Skeletal muscle cell (primary cell): Measurements from ENCODE around the gene EXOC3L4.

Experiments used
- DNase-seq: peaks from one replicate; pipeline ENCODE4 v3.0.0-alpha.2; 2010; ENCODE audit warnings: low read depth
- H3K4me3 ChIP-seq: 2 replicates; pipeline ENCODE4 v1.5.1; 2011; ENCODE audit warnings: low read depth, mild to moderate bottlenecking, control low read depth, low read length, moderate library complexity

Gene EXOC3L4

DNA sequence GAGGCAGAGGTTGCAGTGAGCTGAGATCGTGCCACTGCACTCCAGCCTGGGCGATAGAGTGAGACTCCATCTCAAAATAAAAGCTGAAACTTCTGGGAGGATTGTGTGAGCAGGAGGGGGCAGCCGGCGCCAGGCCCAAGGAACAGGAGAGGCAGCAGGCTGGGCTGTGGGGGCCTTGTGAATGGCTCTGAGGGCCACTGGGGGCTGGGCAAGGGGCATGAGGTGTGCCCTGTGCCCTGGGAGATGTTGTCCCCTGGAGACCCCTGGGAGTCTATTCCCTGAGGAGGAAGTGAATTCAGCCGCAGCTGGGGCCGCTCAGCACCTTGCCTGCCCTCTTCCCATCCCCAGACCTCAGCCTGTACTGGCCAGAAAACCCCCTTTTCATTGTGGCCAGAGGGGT is 5.6 kb upstream of the EXOC3L4 start:
- H3K4me3 ChIP-seq, result no peak overlapping the region
- no peak for DNase-seq

DNA sequence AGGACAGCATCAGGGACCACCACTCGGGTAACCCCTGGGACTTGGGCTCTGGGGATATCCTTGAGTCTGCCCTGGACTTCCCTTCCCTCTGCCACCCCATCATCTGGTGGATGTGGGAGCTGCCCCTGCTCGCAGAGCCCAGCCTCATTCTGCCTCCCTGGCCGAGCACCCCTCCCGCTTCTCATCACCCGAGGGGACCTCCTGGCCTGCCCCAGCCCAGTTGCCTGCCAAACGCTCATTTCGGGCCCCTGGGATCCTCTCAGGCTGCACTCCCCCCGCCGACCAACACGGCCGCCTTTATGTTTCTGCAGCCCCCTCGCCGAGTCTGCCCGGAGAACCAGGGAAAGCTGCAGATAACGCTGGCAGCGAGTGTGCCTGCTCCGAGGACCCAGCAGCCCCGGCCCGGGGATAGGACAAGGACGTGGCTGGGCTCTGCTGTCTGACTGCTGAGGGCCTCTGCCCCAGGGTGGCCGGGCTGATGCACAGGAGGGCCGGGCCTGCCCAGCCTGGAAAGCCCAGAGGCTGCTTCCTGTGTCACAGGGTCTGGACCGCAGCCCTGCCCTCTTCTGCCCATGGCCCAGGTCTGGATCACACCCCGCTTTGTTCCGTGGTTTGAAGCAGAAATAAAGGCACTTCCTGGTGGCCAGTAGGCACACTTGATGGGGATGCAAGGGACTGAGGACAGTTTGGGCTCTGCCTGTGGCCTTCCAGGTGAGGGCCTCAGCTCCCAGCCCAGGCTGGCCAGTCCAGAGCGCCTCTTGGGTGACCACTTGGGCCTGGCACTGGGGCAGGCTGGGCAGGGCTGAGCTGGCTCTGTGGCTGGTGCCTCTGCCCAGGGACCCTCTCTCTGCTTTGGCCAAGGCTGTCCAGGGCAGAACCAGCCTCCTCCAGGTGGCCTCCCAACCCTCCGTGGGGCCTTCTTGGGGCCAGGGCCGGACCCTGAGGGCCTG is 4.9 kb upstream of the EXOC3L4 start:
- no peak overlapping the region for H3K4me3 ChIP-seq
- DNase-seq, result no peak

DNA sequence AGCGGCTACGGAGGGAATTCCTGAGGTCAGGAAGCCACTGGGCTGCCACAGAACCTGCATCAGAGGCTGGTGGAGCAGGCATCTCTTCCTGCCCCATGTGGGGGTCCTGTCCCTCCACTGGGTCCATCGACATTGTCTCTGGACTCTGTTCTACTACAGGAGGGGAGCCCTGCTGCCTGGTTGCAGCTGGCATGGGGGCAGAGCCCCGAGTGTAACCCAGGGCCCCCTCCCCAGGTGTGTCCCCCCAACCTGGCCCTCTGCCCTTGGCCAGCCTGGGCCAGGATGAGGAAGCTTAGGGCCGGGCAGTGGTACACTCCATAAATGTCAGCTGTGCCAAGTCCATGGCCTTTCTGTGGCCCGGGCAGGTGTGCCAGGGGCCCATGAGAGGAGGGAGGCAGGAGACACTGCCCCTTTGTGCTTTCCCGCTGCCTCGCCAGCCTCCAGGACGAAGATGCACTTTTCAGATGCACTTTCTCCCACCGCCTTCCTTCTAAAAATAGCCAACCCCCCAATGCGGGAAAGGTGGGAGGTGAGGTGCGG is 4.0 kb upstream of the EXOC3L4 start:
- no peak overlapping the region for H3K4me3 ChIP-seq
- DNase-seq, result no peak

DNA sequence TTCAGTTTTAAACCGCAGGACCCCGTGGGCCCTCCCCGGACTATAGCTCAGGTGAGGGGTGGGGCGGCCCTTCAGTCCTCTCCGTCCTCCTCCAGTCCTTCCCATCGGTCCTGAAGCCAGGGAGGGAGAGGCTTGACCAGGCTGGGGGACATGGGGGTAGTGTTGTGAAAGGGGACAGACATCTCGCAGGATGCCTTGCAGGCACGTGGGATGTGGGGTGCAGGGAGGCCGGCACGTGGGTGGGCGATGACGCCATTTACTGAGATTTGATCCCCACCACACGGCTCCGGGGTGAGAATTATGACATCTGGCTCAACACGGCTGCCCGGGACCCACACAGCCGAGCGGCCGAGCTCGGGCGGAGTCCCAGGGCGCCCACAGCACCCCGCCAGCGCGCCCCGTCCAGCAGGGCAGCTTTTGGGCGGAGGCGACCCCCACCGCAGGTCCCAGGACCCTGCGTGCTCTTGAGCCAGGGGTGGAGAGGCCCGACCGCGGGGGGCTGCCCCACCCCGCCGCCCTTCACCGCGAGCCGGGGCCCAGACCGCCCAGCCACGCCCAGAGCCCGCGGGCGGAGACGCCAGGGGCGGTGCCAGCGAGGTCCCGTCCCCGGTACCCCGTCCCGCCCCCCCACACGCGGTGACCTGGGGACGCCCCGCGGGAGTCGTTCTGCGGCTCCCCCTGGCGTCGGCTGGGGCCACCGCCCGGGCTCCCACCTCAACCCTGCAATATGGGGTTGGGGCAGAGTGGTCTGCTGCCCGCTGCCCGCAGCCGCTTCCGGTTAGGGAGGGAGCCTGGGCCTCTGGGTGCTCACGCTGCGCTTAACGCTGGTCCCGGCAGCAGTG is 3.3 kb upstream of the EXOC3L4 start:
- peak overlapping the region; percentile 36 for H3K4me3 ChIP-seq
- DNase-seq, result no peak

DNA sequence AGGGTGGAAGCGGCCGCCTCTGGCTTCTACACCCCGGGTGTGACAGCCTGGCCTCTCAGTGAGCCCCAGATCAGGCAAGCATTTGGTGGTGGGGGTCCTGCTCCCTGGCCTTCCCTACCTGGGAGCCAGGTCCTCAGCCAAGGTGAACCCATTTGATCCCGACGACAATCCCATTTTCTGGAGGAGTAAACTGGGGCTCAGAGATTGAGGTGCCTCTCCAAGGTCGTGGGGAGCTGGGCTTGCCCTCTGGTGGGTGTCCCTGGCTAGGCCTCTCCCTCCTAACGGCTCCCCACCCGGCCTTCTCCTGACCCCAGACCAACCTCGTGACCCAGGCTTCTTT is 2.7 kb upstream of the EXOC3L4 start:
- DNase-seq, result no peak
- peak overlapping the region; percentile 36 for H3K4me3 ChIP-seq

DNA sequence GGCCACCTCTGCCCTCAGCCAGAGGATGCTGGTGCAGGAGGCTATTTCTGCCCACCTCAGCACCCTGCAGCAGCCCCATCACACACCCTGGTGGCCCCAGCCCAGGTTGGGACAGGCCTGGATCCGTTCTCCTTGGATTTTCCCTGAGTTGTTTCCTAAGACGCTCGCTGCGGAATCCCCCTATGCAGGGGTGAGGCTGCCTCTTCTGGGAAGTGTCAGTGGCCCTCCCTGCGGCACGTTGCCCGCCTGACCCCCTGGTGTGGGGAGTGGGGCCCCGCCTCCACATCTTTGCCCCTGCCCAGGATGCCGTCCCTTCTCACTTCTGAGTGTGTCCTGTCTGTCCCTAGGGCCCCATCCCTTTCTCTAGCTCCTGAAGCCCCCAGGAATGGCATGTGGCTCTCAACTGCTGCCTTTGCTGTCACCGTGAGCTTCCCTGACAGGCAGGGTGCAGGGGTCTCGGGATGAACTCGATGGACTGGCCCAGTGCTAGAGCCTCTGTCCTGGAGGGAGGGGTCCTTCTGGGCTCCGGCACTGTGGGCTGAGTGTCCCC is 594 bp upstream of the EXOC3L4 start:
- no peak for DNase-seq
- H3K4me3 ChIP-seq, result no peak overlapping the region

DNA sequence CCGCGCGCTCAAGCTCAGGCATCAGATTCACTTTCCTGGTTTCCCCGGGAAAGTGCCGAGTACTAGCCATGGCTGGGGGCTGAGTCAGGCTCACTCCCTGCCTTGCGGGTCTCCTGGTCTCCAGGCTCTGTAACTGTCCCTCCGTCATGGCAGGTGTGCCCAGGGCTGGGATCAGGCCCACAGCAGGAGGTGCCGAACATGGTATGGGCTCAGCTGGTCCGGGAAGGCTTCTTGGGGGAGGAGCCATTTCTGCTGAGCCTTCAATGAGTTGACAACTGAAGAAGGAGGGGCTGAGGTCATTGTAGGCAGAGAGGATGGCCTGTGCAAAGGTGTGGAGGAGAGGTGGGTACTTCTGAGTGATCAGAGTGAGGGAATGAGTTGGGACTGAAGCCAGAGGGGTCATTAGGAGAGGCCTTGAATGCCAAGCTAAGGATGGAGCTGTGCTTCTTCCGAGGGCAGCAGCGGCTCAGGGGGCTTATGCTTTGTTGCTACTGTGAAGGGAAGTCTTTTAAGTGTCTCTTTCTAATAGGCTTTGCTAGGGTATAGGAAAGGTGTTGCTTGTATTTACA is 769 bp downstream of the EXOC3L4 start:
- H3K4me3 ChIP-seq, result no peak overlapping the region
- no peak for DNase-seq

DNA sequence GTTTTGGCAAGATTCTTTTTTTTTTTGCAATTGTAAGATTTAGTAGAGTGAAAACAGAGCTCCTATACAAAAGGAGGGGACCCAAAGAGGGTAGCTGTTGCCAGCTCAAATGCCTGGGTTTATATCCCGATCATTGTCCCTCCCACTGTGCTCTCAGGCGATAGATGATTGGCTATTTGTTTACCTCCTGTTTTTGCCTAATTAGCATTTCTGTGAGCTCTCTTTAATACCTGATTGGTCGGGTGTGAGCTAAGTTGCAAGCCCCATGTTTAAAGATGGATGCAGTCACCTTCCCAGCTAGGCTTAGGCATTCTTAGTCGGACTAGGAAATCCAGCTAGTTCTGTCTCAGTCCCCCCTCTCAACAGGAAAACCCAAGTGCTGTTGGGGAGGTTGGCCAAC is 1.9 kb downstream of the EXOC3L4 start:
- no peak overlapping the region for H3K4me3 ChIP-seq

DNA sequence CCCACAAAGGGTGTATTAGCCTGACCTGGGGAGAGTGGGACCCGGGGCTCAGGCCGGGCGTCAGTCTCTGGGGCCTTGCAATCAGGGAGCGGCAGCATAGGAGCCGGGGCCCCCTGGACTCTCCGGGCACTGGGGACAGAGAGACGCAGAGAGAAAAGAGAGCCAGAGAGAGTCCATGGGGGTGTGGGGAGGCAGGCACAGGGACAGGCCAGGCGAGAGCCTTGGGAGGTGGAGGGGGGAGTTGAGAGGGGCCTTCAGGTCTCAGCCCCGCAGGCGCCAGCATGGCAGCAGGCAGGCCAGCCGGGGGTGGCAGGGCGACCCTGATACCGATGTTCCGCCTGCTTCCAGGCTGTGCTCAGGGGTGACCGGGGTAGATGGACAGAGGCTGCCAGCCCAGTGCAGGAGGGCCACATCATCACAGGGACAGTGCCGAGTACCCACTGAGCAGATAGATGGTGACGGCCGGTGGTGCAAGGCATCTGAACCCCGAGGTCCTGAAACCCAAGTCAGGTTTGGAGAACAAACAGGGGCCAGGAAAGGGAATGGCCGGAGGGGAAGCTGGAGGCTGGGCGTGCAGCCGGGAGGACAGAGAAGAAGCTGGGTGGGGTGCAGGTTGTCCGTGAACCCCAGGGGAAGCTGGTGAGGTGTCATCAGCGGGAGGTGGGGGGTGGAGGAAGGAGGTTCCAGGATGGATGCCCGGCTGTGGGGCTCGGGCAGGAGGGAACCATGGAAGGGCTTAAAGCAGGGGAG is 2.9 kb downstream of the EXOC3L4 start:
- no peak for DNase-seq
- no peak overlapping the region for H3K4me3 ChIP-seq

More for the DNA sequence above, 1.9 kb downstream of the EXOC3L4 start:
- DNase-seq, result no peak

DNA sequence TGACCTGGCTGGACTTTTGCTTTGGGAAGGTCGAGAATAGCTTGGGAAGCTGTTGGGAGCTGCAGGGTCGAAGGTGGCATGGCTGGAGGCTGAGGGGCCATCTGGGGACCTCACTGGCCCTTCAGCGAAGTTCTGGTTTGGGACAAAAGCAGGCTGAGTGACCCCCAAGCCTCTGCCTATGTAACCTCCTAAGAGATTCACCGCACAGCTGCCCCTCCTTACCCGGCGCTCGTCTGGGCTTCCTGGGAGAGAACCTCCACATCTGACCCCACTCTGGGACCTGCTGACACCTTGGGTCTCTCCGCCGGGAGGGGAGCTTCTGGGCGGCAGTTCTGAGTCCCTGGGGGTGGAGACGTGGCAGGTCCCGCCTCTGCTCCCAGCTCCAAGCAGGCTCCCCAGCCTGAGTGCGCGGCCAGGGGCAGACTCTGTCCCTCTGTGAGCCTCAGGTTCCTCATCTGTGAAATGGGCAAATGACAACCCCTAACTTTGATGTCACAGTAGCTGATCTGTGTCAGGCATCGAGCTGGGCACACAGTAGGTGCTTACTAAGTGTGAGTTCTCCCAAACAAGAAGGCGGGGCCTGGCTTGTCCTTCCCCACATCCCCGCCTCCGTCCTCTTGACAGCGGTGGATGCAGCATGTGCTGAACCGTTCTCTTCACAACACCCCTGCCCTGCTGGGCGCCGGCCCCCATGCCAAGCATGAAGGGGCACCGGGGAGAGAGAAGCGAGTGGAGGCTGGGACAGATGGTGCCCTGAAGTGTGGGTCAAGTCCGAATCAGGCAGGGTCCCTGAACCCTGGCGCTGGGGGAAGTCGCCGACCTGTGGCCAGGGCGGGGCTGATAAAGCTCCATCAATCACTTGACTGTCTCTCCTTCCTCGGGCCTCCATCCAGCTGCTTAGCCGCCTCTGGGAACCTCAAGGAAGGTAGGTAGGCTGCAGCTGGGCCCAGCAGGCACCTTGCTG is 3.8 kb downstream of the EXOC3L4 start:
- no peak overlapping the region for H3K4me3 ChIP-seq

DNA sequence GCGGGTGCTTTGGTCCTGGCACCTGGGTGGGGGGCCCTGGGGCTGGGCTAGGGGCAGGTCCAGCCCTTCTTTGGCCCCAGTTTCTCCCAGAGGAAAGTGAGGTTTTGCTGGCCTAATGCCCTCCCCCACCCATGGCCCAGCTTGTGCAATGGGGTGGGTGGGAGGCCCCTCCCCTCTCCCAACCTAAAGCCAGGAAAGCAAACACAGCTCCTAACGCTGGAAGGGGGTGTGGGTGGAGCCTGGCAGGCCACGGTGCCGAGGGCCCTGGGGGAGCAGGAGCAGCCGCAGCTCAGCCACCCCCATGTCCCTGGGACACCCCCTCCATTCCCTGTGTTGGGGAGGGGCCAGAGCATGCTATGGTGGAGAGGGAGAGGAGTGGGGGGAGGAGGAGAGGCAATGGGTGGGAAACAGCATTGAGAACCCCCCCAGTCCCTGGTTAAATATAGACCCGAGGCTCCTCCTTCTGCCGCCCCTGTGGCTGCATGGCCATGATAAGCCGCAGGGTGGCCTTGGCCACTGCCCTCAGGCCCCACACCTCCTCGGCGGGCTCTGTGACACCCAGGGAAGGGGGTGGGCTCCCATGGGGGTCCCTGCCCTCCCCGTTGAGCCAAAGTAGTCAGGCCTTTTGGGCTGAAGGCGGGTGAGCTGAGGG is 4.7 kb downstream of the EXOC3L4 start:
- no peak for DNase-seq
- H3K4me3 ChIP-seq, result no peak overlapping the region

More for the DNA sequence above, 3.8 kb downstream of the EXOC3L4 start:
- DNase-seq, result no peak

DNA sequence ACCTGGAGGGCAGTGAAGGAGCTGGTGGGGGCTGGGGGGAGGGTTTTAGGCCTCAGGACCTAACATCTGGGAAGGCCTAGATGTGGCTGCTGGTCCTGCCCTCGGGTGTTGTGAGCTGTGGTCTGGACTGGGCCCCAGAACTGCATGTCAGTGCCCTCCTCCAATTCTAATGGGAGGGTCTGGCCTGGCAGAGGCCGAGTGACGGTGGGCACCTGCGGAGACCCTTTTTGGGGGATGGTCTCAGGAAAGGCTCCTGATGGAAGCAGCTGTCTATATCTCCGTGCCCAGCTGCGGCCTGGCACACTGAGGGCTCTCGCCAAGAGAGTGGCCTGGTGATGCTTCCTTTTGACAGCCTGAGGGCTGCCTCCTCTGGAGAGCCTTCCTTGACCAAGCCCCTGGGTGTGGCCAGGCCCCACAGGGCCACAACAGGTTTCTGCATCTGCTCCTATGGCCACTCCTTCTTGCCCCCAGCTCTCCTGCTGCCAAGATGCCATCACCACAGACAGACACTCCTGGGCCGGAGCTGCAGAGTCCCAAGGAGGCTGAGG is 5.3 kb downstream of the EXOC3L4 start:
- H3K4me3 ChIP-seq, result no peak overlapping the region

DNA sequence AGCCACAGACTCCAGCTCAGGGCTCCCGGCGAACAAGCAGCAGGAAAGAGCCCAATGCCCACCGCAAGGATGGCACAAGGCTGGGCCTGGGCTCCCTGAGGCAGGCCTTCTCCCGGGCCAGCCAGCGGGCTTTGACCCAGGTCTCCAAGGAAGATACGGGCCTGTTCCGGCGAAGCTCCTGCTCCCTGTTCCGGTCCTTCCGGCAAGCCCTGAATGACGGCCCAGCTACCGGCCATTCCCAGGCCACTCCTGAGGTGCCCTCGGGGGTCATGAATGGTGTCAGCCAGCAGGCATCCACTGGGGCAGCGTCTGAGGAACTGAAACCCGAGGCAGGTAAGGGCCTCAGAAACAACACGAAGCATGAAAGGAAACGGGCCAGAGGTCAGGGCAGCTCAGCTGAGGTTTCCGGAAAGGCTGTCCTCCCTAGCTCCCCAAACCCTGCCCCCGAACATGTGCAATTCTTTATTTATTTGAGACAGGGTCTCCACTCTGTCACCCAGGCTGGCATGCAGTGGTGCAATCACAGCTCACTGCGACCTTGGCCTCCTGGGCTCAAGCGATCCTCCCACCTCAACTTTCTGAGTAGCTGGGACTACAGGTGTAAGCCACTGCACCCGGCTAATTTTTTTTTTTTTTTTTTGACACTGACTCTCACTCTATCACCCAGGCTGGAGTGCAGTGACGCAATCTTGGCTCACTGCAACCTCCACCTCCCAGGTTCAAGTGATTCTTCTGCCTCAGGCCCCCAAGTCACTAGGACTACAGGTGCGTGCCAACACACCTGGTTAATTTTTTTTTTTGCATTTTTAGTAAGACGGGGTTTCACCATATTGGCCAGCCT is 6.0 kb downstream of the EXOC3L4 start:
- no peak for DNase-seq
- H3K4me3 ChIP-seq, result no peak overlapping the region

More for the DNA sequence above, 5.3 kb downstream of the EXOC3L4 start:
- DNase-seq, result no peak

DNA sequence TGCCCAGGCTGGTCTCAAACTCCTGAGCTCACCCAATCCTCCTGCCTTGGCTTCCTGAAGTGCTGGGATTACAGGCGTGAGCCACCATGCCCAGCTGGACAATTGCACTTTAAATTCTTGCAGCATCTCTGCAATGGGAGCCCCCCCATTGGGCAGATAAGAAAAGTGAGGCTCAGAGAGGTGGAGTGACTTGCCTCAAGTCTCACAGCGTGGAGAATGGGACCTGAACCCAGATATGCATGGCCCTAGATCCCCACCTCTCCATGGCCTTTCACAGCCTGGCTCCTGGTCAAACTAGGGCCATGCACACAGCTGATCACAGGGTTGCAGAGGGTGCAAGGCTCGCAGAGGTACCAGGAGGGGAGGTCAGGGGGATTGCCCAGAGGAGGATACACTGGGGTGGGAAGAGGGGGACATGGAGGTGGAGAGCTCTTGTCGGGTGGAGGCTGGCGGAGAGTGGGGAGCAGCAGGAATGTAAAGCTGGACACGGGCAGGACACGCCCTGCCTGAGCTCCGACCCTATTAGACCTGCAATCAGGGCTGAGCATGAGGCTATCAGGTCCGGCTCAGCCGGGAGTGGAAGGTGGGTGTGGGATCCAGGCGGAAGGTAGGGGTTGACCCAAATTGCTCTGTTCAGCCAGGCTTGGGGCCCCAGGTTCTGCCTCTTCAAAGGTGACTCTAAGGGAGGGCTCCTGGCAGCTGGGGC is 6.9 kb downstream of the EXOC3L4 start:
- no peak for DNase-seq
- no peak overlapping the region for H3K4me3 ChIP-seq

DNA sequence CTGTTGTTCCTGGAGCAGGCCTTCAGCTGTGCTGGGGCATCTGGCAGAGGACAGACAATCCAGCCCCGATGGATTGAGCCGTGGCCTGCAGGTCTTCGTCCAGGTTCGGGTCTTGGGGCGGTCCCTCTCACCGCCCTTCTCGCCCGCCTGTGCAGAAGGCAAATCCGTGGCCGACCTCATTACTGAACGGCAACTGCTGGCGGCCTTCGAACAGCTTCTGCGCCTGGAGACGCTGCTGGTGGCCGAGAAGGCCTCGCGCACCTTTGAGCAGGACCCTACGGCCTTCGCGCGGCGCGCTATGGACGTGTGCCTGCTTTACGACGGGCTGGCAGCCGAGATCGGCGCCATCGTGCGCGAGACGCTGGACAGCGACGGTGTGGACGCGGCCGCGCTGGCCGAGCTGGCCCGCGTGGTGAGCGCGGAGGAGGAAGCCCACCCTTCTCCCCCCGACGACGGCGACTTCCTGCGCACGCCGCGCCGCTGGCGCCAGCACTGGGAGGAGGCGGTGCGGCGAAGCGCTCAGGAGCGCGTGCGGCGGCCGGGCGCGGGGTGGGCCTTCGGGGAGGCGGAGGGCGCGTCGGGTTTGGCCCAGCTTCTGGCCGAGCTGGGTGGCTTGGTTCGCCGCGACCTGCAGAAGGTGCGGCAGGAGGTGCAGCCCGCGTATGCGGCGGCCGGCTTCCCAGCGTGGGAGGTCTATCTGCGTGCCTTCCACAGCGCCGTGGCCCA is 7.6 kb downstream of the EXOC3L4 start:
- DNase-seq, result no peak
- no peak overlapping the region for H3K4me3 ChIP-seq
